ENCODE data around the gene SERGEF. TPM values are rescaled to one million over a fixed set of nuclear protein-coding genes. Genes with fewer than 3 reads are reported as not detected.

SERGEF gene
- total and polyA plus RNA-seq, 2 of the 13 experiments (the other 11 are each of a cell fraction or from before 2014, with no cell fraction given), result 54.5 to 114 TPM

GRCh38 chr11:18012906-18013781 is at the start of gene SERGEF (continued):
- TF ChIP-seq ZNF256 (CRISPR knock-in tag; conservative IDR thresholded peaks at IDR 0.05) (no peak; the same call in 1 of the 2 replicates), MTA1 (CRISPR knock-in tag; IDR thresholded peaks at IDR 0.05; ENCODE audit: borderline replicate concordance) (peak; percentile 49; the same call in 1 of the 2 replicates), HMG20B (CRISPR knock-in tag; conservative IDR thresholded peaks at IDR 0.05) (no peak), HMGXB4 (CRISPR knock-in tag; IDR thresholded peaks at IDR 0.05; ENCODE audit: borderline replicate concordance in 1 of 2, low read depth in 1 of 2) (peak; percentile 13 to 45; a peak in 2 of 4 replicates), HOXA5 (CRISPR knock-in tag; IDR thresholded peaks at IDR 0.05) (0 out of 2 replicates have a peak, but pooled peaks have one; percentile 23), CREB3 (CRISPR knock-in tag; IDR thresholded peaks at IDR 0.05) (0 out of 2 replicates have a peak, but pooled peaks have one; percentile 60), ZNF589 (CRISPR knock-in tag; conservative IDR thresholded peaks at IDR 0.05) (peak; percentile 14), ASH2L (IDR thresholded peaks at IDR 0.05; ENCODE audit: insufficient read length, low read depth, low read length) (peak; percentile 66), DPF2 (CRISPR knock-in tag; IDR thresholded peaks at IDR 0.05; ENCODE audit: borderline replicate concordance, low read depth) (no peak), HNRNPH1 (optimal IDR thresholded peaks at IDR 0.05; ENCODE audit: low read depth, low read length) (no peak), ELF4 (CRISPR knock-in tag; IDR thresholded peaks at IDR 0.05; ENCODE audit: borderline replicate concordance) (peak; percentile 89), KAT8 (CRISPR knock-in tag; IDR thresholded peaks at IDR 0.05) (peak; percentile 78), MYNN (CRISPR knock-in tag; IDR thresholded peaks at IDR 0.05; ENCODE audit: low read depth) (peak; percentile 56; the same call in 1 of the 2 replicates), NFKB2 (CRISPR knock-in tag; IDR thresholded peaks at IDR 0.05; ENCODE audit: borderline replicate concordance) (peak; percentile 41; the same call in 1 of the 2 replicates), YEATS2 (CRISPR knock-in tag; IDR thresholded peaks at IDR 0.05; ENCODE audit: borderline replicate concordance) (no peak), ATF3 (CRISPR knock-in tag; IDR thresholded peaks at IDR 0.05) (0 out of 2 replicates have a peak, but pooled peaks have one; percentile 40), ZNF782 (CRISPR knock-in tag; IDR thresholded peaks at IDR 0.05; ENCODE audit: borderline replicate concordance) (peak; percentile 75; the same call in 1 of the 2 replicates), CBFB (CRISPR knock-in tag; IDR thresholded peaks at IDR 0.05) (no peak), ZNF609 (CRISPR knock-in tag; IDR thresholded peaks at IDR 0.05; ENCODE audit: borderline replicate concordance) (peak; percentile 31; the same call in 1 of the 2 replicates), NFE2L2 (IDR thresholded peaks at IDR 0.05; ENCODE audit: low read length) (no peak)
